H9 (cell line): ENCODE data around the gene FBXO34. TPM values are rescaled to one million over a fixed set of nuclear protein-coding genes. Genes with fewer than 3 reads are reported as not detected.

Experiments
- DNase-seq: peaks from one replicate; pipeline ENCODE4 v3.0.0-alpha.2; 2017
- H2AFZ ChIP-seq: one replicate; pipeline ENCODE4 v1.6.1; 2013; ENCODE audit warnings: mild to moderate bottlenecking, low read length, control low read depth, moderate library complexity
- H2AK5ac ChIP-seq: 2 replicates; pipeline ENCODE4 v1.6.1; 2013; ENCODE audit warnings: low read length, control low read depth, mixed read lengths; ENCODE audit not compliant: insufficient read length
- H2BK120ac ChIP-seq: one replicate; pipeline ENCODE4 v1.6.1; 2013; ENCODE audit warnings: low read depth, mild to moderate bottlenecking, low read length, control low read depth, inconsistent platforms; ENCODE audit not compliant: poor library complexity, severe bottlenecking
- H2BK12ac ChIP-seq: 2 replicates; pipeline ENCODE4 v1.6.1; 2013; ENCODE audit warnings: low read length, control low read depth, mixed read lengths, low read depth; ENCODE audit not compliant: insufficient read length
- H2BK15ac ChIP-seq: 2 replicates; pipeline ENCODE4 v1.6.1; 2013; ENCODE audit warnings: low read depth, low read length, control low read depth
- H2BK20ac ChIP-seq: one replicate; pipeline ENCODE4 v1.6.1; 2013; ENCODE audit warnings: low read depth, mild to moderate bottlenecking, low read length, control low read depth, inconsistent platforms; ENCODE audit not compliant: poor library complexity, severe bottlenecking
- H2BK5ac ChIP-seq: 2 replicates; pipeline ENCODE4 v1.6.1; 2013; ENCODE audit warnings: low read length, control low read depth, mixed read lengths; ENCODE audit not compliant: insufficient read length
- H3K14ac ChIP-seq: 2 replicates; pipeline ENCODE4 v1.6.1; 2013; ENCODE audit warnings: low read length, control low read depth; ENCODE audit not compliant: insufficient read depth
- H3K18ac ChIP-seq: 2 replicates; pipeline ENCODE4 v1.6.1; 2013; ENCODE audit warnings: low read depth, mild to moderate bottlenecking, mixed read lengths, low read length, control low read depth; ENCODE audit not compliant: insufficient read length
- H3K23ac ChIP-seq: 2 replicates; pipeline ENCODE4 v1.6.1; 2013; ENCODE audit warnings: low read length, control low read depth, mixed read lengths, low read depth; ENCODE audit not compliant: insufficient read length
- H3K23me2 ChIP-seq: 2 replicates; pipeline ENCODE4 v1.6.1; 2013; ENCODE audit warnings: low read depth, mild to moderate bottlenecking, mixed read lengths, low read length, control low read depth; ENCODE audit not compliant: insufficient read length, poor library complexity, severe bottlenecking
- H3K27ac ChIP-seq: 2 replicates; pipeline ENCODE4 v1.5.1; 2013; ENCODE audit warnings: low read length, control low read depth, mixed read lengths, low read depth; ENCODE audit not compliant: insufficient read length
- H3K27me3 ChIP-seq: 2 replicates; pipeline ENCODE4 v1.6.1; 2013; ENCODE audit warnings: low read length, control low read depth, inconsistent platforms; ENCODE audit not compliant: insufficient read depth
- H3K4ac ChIP-seq: 2 replicates; pipeline ENCODE4 v1.6.1; 2013; ENCODE audit warnings: low read depth, mild to moderate bottlenecking, control low read depth, inconsistent platforms, low read length, moderate library complexity
- H3K4me1 ChIP-seq: 2 replicates; pipeline ENCODE4 v1.6.1; 2013; ENCODE audit warnings: low read length, control low read depth, inconsistent platforms; ENCODE audit not compliant: insufficient read depth
- H3K4me2 ChIP-seq: 2 replicates; pipeline ENCODE4 v1.6.1; 2013; ENCODE audit warnings: low read length, control low read depth, mixed read lengths; ENCODE audit not compliant: insufficient read length, insufficient read depth
- H3K56ac ChIP-seq: 2 replicates; pipeline ENCODE4 v1.6.1; 2013; ENCODE audit warnings: low read depth, mild to moderate bottlenecking, mixed read lengths, low read length, control low read depth; ENCODE audit not compliant: insufficient read length
- H3K79me1 ChIP-seq: 2 replicates; pipeline ENCODE4 v1.6.1; 2013; ENCODE audit warnings: low read depth, mild to moderate bottlenecking, moderate library complexity, low read length, control low read depth, inconsistent platforms; ENCODE audit not compliant: insufficient read depth, poor library complexity, severe bottlenecking
- H3K79me2 ChIP-seq: 2 replicates; pipeline ENCODE4 v1.6.1; 2013; ENCODE audit warnings: low read length, control low read depth, inconsistent platforms; ENCODE audit not compliant: insufficient read depth
- H3K9ac ChIP-seq: 2 replicates; pipeline ENCODE4 v1.6.1; 2013; ENCODE audit warnings: low read length, control low read depth, mixed read lengths; ENCODE audit not compliant: insufficient read length; ENCODE audit errors: extremely low read depth
- H3K9me3 ChIP-seq: one replicate; pipeline ENCODE4 v1.6.1; 2013; ENCODE audit warnings: low read depth, low read length, inconsistent platforms; ENCODE audit not compliant: control insufficient read depth
- H3T11ph ChIP-seq: one replicate; pipeline ENCODE4 v1.6.1; 2013; ENCODE audit warnings: mild to moderate bottlenecking, low read length, control low read depth, inconsistent platforms
- H4K20me1 ChIP-seq: one replicate; pipeline ENCODE4 v1.6.1; 2013; ENCODE audit not compliant: control insufficient read depth, insufficient read length, insufficient read depth
- H4K5ac ChIP-seq: 2 replicates; pipeline ENCODE4 v1.6.1; 2013; ENCODE audit warnings: low read depth, mild to moderate bottlenecking, mixed read lengths, low read length, control low read depth; ENCODE audit not compliant: insufficient read length
- H4K8ac ChIP-seq: replicated peaks from 2 replicates; pipeline ENCODE4 v1.6.1; 2013; ENCODE audit warnings: low read length, control low read depth, mixed read lengths, low read depth; ENCODE audit not compliant: insufficient read length
- H4K91ac ChIP-seq: 2 replicates; pipeline ENCODE4 v1.6.1; 2013; ENCODE audit warnings: low read depth, mild to moderate bottlenecking, moderate library complexity, mixed read lengths, low read length, control low read depth; ENCODE audit not compliant: insufficient read length
- H3K27ac Mint-ChIP-seq, 3 experiments: 2 replicates in 2 of 3; 3 replicates in 1 of 3; pipeline ENCODE4 v1.8.0; 2020 to 2021; ENCODE audit warnings: mixed read lengths in 3 of 3, mild to moderate bottlenecking in 1 of 3, moderate library complexity in 1 of 3
- H3K27me3 Mint-ChIP-seq: 2 replicates; pipeline ENCODE4 v1.8.0; 2021; ENCODE audit warnings: low read depth, mild to moderate bottlenecking, moderate library complexity, mixed read lengths
- H3K36me3 Mint-ChIP-seq, 3 experiments: 2 replicates in 2 of 3; 3 replicates in 1 of 3; pipeline ENCODE4 v1.8.0; 2020 to 2021; ENCODE audit warnings: low read depth in 3 of 3, mixed read lengths in 3 of 3; ENCODE audit not compliant: insufficient read depth in 1 of 3
- H3K4me1 Mint-ChIP-seq, 2 experiments: 2 replicates each; pipeline ENCODE4 v1.8.0; 2020; ENCODE audit warnings: mixed read lengths in 2 of 2
- H3K4me3 Mint-ChIP-seq, 2 experiments: 2 replicates in 1 of 2; 3 replicates in 1 of 2; pipeline ENCODE4 v1.8.0; 2020 to 2021; ENCODE audit warnings: mild to moderate bottlenecking in 2 of 2, mixed read lengths in 2 of 2, moderate library complexity in 1 of 2
- H3K9me3 Mint-ChIP-seq, 2 experiments: 2 replicates in 1 of 2; 3 replicates in 1 of 2; pipeline ENCODE4 v1.8.0; 2020; ENCODE audit warnings: mild to moderate bottlenecking in 2 of 2, mixed read lengths in 2 of 2, moderate library complexity in 1 of 2
- CTCF ChIP-seq: fragments of 200-600 bp; sonication (generic); conservative IDR thresholded peaks from 3 replicates; pipeline ENCODE4 v1.8.0; 2021; ENCODE audit warnings: antibody characterized with exemption, mild to moderate bottlenecking
- WGBS: extraction: QIAGEN DNeasy Blood & Tissue Kit; methylation state at CpG from one replicate; pipeline ENCODE4 v1.1.7; 2013; ENCODE audit warnings: missing lambda C conversion rate, low lambda C conversion rate, mixed read lengths; ENCODE audit not compliant: insufficient read length; ENCODE audit errors: extremely low coverage; 5-methylcytosine and 5-hydroxymethylcytosine counted together
- total RNA-seq: library from RNA; stranded (reverse); gene quantifications from 2 replicates; pipeline ENCODE4 v1.2.1, GENCODE V29; 2021

Gene FBXO34
- total RNA-seq, 1 experiment from 2014 or later = 12.0 TPM

- H3K4me3 Mint-ChIP-seq = no peak overlapping the region
- Histone ChIP-seq H3K27ac (no peak overlapping the region), H2BK120ac (no peak overlapping the region), H3K23ac (no peak overlapping the region), H2BK20ac (no peak overlapping the region), H2AK5ac (no peak overlapping the region), H3K9me3 (no peaks in the 10 kb centered on the region), H3K56ac (no peak overlapping the region), H4K20me1 (no peaks in the 10 kb centered on the region), H3K27me3 (no peaks in the 10 kb centered on the region), H4K8ac (no peak overlapping the region), H3K14ac (no peak overlapping the region), H3K79me2 (no peaks in the 10 kb centered on the region), H3K9ac (no peak overlapping the region), H3K4ac (no peak overlapping the region), H2BK12ac (no peak overlapping the region), H3K23me2 (no peaks in the 10 kb centered on the region), H3K79me1 (no peaks in the 10 kb centered on the region), H4K5ac (no peak overlapping the region), H3K4me2 (no peak overlapping the region), H4K91ac (no peak overlapping the region), H2AFZ (no peak overlapping the region), H3K4me1 (no peaks in the 10 kb centered on the region; the same call in 1 of the 2 replicates), H2BK15ac (no peak overlapping the region), H3K18ac (no peak overlapping the region), H3T11ph (no peak overlapping the region), H2BK5ac (no peak overlapping the region)
- no peak for TF ChIP-seq CTCF
- H3K4me1 Mint-ChIP-seq = peaks cover 4 to 9% of the 10 kb centered on the region in 2 experiments; a peak in 3 of 4 replicates
- H3K27ac Mint-ChIP-seq = no peak overlapping the region
- H3K36me3 Mint-ChIP-seq = no peaks in the 10 kb centered on the region; a peak in 1 of 7 replicates
- H3K9me3 Mint-ChIP-seq = no peaks in the 10 kb centered on the region
- WGBS = no CpG with 5 or more reads among the region's 12 CpGs
- peaks cover 35% of the 10 kb centered on the region for H3K27me3 Mint-ChIP-seq
- DNase-seq = no peak
These were observed 33.1 kb upstream of the FBXO34 start for GRCh38 chr14:55238019-55238680.
